ENCODE results near the gene PCBD2. TPM values are rescaled to one million over a fixed set of nuclear protein-coding genes. Genes with fewer than 3 reads are reported as not detected.

Gene PCBD2
- total and polyA plus RNA-seq, 2 of the 4 experiments (the other 2 are of a cell fraction), result 2.2 to 2.7 TPM

- peaks cover 25 to 39% of the 10 kb centered on the region in 2 experiments for H3K79me1 ChIP-seq (ENCODE audit: low read depth in 1 of 2, low read length in 2 of 2)
- H2BK5ac ChIP-seq (ENCODE audit: low read depth, low read length, poor library complexity, severe bottlenecking), result no peak overlapping the region
- H3K9me1 ChIP-seq (ENCODE audit: insufficient read depth, low read length), result no peaks in the 10 kb centered on the region
- H4K8ac ChIP-seq (ENCODE audit: low read depth in 2 of 2, low read length in 2 of 2), result no peak overlapping the region
- CTCF ChIA-PET, result interaction anchor here (1.0 to 1.2 kb wide), 2 partner anchors 15 to 78 kb away, joined by 3 to 5 read pairs; no protein-coding TSS in a partner anchor
- H2AFZ ChIP-seq (replicated peaks; ENCODE audit: low read length, poor library complexity), result no peak overlapping the region
- no peak overlapping the region for H3K4me3 ChIP-seq (ENCODE audit: insufficient read depth, low read depth, low read length)
- DNase-seq (no peak), ATAC-seq (ENCODE audit: low read depth) (no peak)
- TF ChIP-seq, protein P1, sequence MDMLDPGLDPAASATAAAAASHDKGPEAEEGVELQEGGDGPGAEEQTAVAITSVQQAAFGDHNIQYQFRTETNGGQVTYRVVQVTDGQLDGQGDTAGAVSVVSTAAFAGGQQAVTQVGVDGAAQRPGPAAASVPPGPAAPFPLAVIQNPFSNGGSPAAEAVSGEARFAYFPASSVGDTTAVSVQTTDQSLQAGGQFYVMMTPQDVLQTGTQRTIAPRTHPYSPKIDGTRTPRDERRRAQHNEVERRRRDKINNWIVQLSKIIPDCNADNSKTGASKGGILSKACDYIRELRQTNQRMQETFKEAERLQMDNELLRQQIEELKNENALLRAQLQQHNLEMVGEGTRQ (IDR thresholded peaks at IDR 0.05; ENCODE audit: low read depth, low read length), result no peak
- no peak for TF ChIP-seq RAD21 (IDR thresholded peaks at IDR 0.05; ENCODE audit: low read length)
- no peak for TF ChIP-seq SMC3 (IDR thresholded peaks at IDR 0.05; ENCODE audit: low read depth, low read length)
- TF ChIP-seq FOS (IDR thresholded peaks at IDR 0.05; ENCODE audit: low read depth, low read length), result no peak
- TF ChIP-seq CEBPB (IDR thresholded peaks at IDR 0.05; ENCODE audit: low read depth, low read length), result no peak
- TF ChIP-seq RCOR1 (IDR thresholded peaks at IDR 0.05; ENCODE audit: insufficient replicate concordance, low read length), result no peak
- no peak for TF ChIP-seq MXI1 (IDR thresholded peaks at IDR 0.05; ENCODE audit: borderline replicate concordance, low read depth, low read length)
- intact Hi-C loops (cut with micrococcal nuclease), result no loop called here
- H4K91ac ChIP-seq (ENCODE audit: insufficient read depth, low read depth, low read length), result no peak overlapping the region
- POLR2A ChIA-PET (ENCODE audit: unreplicated experiment), result interaction anchor here (1.1 kb wide), 1 partner anchor 8 kb away, joined by 3 read pairs; no protein-coding TSS in a partner anchor
- BruUV-seq (replicated peaks), result no TSS peak
- dilution Hi-C loops (cut with HindIII; ENCODE audit: low sequenced_read_pairs, unreplicated experiment), result no loop called here
- H2AK9ac ChIP-seq (replicated peaks; ENCODE audit: low read depth, low read length, poor library complexity), result no peak overlapping the region
- no peak overlapping the region for H2AK5ac ChIP-seq (ENCODE audit: low read depth, low read length)
- H4K20me1 ChIP-seq (ENCODE audit: insufficient read depth, low read length), result peaks cover 28% of the 10 kb centered on the region
- H3K9me3 ChIP-seq (ENCODE audit: control insufficient read depth, insufficient read depth, low read length), result no peaks in the 10 kb centered on the region
- H2BK120ac ChIP-seq (ENCODE audit: low read depth, low read length), result no peak overlapping the region
- H3K23ac ChIP-seq (ENCODE audit: low read depth, low read length), result no peak overlapping the region
- no CpG with 5 or more reads among the region's 3 CpGs for WGBS, 2 experiments (ENCODE audit: extremely low coverage in 2 of 2, insufficient read length in 1 of 2)
- H2BK20ac ChIP-seq (ENCODE audit: low read depth, low read length), result no peak overlapping the region
- no peak overlapping the region for H3K4ac ChIP-seq (ENCODE audit: low read depth, low read length)
- H3K18ac ChIP-seq (ENCODE audit: low read depth, low read length), result no peak overlapping the region
- no peaks in the 10 kb centered on the region for H3K27me3 ChIP-seq (ENCODE audit: control insufficient read depth, insufficient read depth, low read length)
- H4K5ac ChIP-seq (ENCODE audit: low read depth, low read length), result no peak overlapping the region
- H3K9ac ChIP-seq (ENCODE audit: low read depth, low read length), result no peak overlapping the region
- peaks cover 43% of the 10 kb centered on the region for H3K36me3 ChIP-seq (ENCODE audit: control insufficient read depth, insufficient read depth, low read length)
- no peak overlapping the region for H3K27ac ChIP-seq (ENCODE audit: insufficient read depth, low read length)
- no peak overlapping the region for H3K56ac ChIP-seq (ENCODE audit: extremely low read depth, insufficient read depth, low read length)
- no peak overlapping the region for H3K14ac ChIP-seq (replicated peaks; ENCODE audit: low read depth, low read length)
- H3K4me1 ChIP-seq (ENCODE audit: control insufficient read depth, insufficient read depth, low read length), result no peaks in the 10 kb centered on the region
- no peak overlapping the region for H3K4me2 ChIP-seq (ENCODE audit: low read depth, low read length)
- H2BK15ac ChIP-seq (ENCODE audit: low read depth, low read length), result no peak overlapping the region
- in situ Hi-C loops (cut with MboI; ENCODE audit: low sequenced_read_pairs), result no loop called here
These were observed 47.5 kb upstream of the PCBD2 start for GRCh38 chr5:134857401-134857800.

Measured in IMR-90 (cell line).